Uterus (tissue), 2 donors: ENCODE data around the gene PRKN.

Experiments
- CTCF ChIP-seq, 4 experiments: fragments of 200-600 bp in 2 of 4; fragments of 450-650 bp in 2 of 4; sonication (generic) in 2 of 4; IDR thresholded peaks; one replicate each; pipeline ENCODE4 v1.5.1; 2016 to 2019; ENCODE audit warnings: antibody characterized with exemption in 4 of 4, mild to moderate bottlenecking in 2 of 4, moderate library complexity in 1 of 4
- POLR2A ChIP-seq, 2 donors: fragments of 450-650 bp; IDR thresholded peaks; one replicate each; pipeline ENCODE4 v1.6.1; 2016; ENCODE audit warnings: antibody characterized with exemption in 2 of 2, mild to moderate bottlenecking in 1 of 2, moderate library complexity in 1 of 2

DNA sequence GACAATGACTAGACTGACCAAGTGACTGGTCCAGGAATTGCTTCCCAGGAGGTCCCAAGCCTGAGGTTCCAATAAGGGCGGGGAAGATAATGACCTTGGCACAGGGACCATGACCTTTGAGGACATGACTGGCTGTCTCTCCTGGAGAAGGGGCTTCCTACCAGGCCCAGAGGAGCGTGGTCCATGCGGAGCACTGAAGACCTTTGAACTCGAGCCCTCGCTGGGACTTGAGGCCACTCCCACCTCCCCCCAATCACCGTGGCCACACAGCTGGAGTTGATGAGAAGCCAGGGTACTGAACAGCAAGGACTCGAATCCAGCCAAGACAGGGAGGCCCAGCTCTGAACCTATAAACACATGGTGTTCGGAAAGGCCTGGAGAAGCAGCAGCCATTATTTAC lies 677.0 kb downstream of the PRKN start:
- no peak for TF ChIP-seq CTCF (IDR thresholded peaks at IDR 0.05)
- TF ChIP-seq POLR2A (IDR thresholded peaks at IDR 0.05): no peak
